Measurements from ENCODE around the gene PADI4. TPM values are rescaled to one million over a fixed set of nuclear protein-coding genes. Genes with fewer than 3 reads are reported as not detected.

PADI4 gene
- total RNA-seq, 4 donors from 2014 or later: 0.22 to 1.3 TPM; not detected in 2

GRCh38 chr1:17346046-17346789 lies 38.2 kb downstream of the PADI4 start:
- TF ChIP-seq CTCF (IDR thresholded peaks at IDR 0.05; ENCODE audit: low read depth): no peak

GRCh38 chr1:17347769-17348592 lies 40.0 kb downstream of the PADI4 start:
- no peak for TF ChIP-seq CTCF (IDR thresholded peaks at IDR 0.05; ENCODE audit: low read depth)

- no peak for TF ChIP-seq CTCF (IDR thresholded peaks at IDR 0.05; ENCODE audit: low read depth)
These were observed 40.7 kb downstream of the PADI4 start for GRCh38 chr1:17348593-17349234.

DNA sequence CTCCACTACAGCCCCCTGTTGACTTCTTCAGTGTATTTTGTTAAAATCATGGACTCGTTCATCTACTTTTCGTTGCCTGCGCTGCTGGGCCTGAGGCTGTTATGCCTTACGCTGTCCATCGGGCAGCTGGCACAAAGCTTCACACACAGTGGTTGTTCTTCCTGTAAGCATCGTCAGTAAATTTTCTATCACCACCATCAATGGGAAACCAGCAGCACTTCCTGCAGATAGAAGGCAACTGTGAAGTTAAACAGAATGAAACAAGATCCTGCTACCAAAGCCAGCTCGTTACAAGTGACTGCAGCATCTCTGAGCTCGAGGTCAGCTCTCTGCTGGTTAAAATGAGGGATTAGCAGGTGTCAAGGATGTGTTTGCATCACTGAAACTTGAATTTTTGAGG lies 42.1 kb downstream of the PADI4 start:
- no peak for TF ChIP-seq CTCF (IDR thresholded peaks at IDR 0.05; ENCODE audit: low read depth)

DNA sequence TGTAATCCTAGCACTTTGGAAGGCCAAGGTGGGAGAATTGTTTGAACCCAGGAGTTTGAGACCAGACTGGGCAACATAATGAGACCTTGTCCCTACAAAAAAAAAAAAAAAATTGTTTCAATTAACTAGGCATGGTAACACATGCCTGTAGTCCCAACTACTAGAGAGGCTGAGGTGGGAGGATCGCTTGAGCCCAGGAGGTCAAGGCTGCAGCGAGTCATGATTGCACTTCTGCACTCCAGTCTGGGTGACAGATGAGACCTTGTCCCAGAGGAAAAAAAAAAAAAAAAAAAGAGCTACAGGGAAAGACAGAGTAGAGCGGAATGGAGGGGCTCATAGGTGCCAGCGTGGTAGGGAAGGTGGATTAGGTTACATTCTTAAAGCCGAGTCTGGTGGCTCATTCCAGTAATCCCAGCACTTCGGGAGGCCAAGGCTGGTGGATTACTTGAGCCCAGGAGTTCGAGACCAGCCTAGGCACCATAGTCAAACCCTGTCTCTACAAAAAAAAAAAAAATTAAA lies 43.0 kb downstream of the PADI4 start:
- TF ChIP-seq CTCF (IDR thresholded peaks at IDR 0.05; ENCODE audit: low read depth): no peak

DNA sequence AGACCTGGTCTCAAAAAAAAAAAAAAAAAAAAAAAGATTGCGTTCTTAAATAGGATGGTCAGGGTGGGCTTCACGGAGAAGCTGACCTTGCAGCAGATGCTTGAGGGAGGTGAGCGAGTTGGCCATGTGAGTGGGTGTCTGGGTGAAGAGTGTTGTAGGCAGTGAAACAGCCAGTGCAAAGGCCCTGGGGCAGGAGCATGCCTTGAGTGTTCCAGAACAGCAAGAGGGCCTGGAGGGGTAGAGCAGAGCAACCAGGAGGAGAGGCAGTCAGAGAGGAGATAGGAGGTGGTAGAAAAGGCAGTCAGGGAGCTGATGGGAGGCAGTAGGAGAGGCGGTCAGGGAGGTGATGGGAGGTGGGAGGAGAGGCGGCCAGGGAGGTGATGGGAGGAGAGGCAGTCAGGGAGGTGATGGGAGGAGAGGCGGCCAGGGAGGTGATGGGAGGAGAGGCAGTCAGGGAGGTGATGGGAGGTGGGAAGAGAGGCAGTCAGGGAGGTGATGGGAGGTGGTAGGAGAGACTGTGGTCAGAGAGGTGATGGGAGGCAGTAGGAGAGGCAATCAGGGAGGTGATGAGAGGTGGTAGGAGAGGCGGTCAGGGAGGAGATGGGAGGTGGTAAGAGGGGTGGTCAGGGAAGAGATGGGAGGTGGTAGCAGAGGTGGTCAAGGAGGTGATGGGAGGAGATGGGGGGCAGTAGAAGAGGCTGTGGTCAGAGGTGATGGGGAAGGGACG lies 43.8 kb downstream of the PADI4 start:
- no peak for TF ChIP-seq CTCF (IDR thresholded peaks at IDR 0.05; ENCODE audit: low read depth)

Data from subcutaneous adipose tissue (tissue), 4 donors.